ENCODE data around the gene SYNDIG1. TPM values are rescaled to one million over a fixed set of nuclear protein-coding genes. Genes with fewer than 3 reads are reported as not detected.

Gene SYNDIG1
- total RNA-seq, 4 donors from 2014 or later, result 5.1 to 15.9 (median 14.3) TPM

DNA sequence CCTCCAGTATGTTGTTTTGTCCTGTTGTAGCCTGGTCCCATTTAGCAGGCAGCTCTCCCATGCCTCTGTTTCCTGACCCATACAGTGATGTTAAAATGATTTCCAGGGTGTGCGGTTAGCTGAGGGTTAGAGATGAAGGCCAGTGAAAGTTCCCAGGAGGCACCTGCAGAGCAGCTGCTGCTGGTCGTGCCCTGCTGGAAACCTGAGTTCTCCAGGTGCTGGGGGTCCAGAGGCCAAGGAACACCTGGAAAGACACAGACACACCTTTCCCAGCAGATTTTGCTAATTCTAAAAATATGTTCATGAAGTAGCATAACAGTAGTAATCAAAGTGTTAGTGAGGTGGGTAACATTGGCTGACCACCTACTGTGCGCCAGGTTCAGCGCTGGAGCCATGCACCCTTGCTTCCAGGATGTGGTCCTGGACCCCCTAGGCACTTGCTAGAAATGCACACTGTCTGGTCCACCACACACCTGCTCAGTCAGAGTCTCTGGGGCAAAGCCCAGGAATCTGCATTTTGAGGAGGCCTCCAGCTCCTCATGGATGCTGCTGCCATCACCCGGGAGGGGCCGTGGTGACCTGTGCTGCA is 118.7 kb downstream of the SYNDIG1 start:
- Histone ChIP-seq H3K27me3 (no peaks in the 10 kb centered on the region), H3K4me3 (no peak overlapping the region), H3K4me1 (no peaks in the 10 kb centered on the region), H3K9me3 (no peaks in the 10 kb centered on the region), H3K36me3 (no peaks in the 10 kb centered on the region), H3K27ac (no peak overlapping the region)
- no peak for TF ChIP-seq POLR2A (IDR thresholded peaks at IDR 0.05)
- TF ChIP-seq EP300 (IDR thresholded peaks at IDR 0.05), result no peak
- TF ChIP-seq, protein P1, sequence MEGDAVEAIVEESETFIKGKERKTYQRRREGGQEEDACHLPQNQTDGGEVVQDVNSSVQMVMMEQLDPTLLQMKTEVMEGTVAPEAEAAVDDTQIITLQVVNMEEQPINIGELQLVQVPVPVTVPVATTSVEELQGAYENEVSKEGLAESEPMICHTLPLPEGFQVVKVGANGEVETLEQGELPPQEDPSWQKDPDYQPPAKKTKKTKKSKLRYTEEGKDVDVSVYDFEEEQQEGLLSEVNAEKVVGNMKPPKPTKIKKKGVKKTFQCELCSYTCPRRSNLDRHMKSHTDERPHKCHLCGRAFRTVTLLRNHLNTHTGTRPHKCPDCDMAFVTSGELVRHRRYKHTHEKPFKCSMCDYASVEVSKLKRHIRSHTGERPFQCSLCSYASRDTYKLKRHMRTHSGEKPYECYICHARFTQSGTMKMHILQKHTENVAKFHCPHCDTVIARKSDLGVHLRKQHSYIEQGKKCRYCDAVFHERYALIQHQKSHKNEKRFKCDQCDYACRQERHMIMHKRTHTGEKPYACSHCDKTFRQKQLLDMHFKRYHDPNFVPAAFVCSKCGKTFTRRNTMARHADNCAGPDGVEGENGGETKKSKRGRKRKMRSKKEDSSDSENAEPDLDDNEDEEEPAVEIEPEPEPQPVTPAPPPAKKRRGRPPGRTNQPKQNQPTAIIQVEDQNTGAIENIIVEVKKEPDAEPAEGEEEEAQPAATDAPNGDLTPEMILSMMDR (IDR thresholded peaks at IDR 0.05), result no peak
- no peak for DNase-seq (ENCODE audit: low spot score in 2 of 2)
- WGBS, 2 donors, result 79% methylated on average over 6 of the region's 6 CpGs

DNA sequence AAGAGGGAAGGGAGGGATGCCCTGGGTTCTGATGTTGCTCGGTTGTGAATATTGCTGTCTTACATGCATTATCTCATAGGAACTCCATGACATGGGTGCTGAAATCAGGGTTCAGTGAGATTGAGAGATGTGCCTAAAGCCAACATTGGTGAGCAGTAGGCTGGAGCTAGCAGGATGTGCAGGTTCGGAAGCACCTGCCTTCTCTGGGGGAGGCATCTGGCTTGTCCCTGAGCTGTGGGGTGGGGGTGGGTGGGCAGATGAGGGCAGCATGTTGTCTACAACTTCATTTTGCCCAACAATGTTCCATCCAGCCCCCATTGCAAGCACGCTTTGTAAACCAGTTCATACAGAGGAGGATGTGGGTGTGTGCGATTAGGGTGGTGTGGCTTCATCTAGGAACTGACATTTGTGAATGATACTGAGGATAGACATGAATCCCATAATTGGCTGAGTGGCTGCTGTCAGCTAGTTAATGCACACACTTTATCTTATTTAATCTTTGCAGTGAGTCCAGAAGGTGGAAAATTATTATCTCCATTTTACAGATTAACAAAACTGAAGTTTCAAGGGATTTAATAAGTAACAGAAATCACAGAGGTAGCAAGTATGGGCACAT is 119.4 kb downstream of the SYNDIG1 start:
- Histone ChIP-seq H3K9me3 (peaks cover 0 to 2% (median 0%) of the 10 kb centered on the region in 4 donors), H3K27ac (no peak overlapping the region), H3K4me1 (no peaks in the 10 kb centered on the region), H3K4me3 (no peak overlapping the region), H3K27me3 (no peaks in the 10 kb centered on the region), H3K36me3 (no peaks in the 10 kb centered on the region)
- TF ChIP-seq POLR2A (IDR thresholded peaks at IDR 0.05) (no peak), EP300 (IDR thresholded peaks at IDR 0.05) (no peak)
- TF ChIP-seq, protein P1 (IDR thresholded peaks at IDR 0.05), result no peak
- no peak for DNase-seq (ENCODE audit: low spot score in 2 of 2)
- WGBS, 2 donors, result 77 to 85% methylated on average over 4 of the region's 4 CpGs

DNA sequence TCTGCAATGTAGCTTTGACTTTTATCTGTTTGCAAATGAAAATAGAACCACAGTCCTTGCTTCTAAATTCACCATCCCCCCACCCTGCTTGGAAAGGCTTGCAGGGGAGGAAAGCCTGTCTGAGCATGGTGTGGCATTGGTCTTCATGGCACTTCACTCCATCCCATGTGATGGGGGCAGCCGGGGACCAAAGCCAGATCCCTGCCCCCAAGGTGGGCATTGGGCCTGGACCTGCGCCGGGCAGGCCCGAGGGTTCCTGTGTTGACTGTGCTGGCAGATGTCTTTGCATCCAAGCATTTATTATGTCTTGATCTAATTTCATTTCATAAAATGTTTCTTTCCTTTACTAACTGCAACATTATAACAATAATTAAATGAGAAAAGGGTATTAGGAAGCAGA is 120.0 kb downstream of the SYNDIG1 start:
- Histone ChIP-seq H3K9me3 (peaks cover 0 to 5% (median 0%) of the 10 kb centered on the region in 4 donors), H3K27me3 (no peaks in the 10 kb centered on the region), H3K27ac (no peak overlapping the region), H3K36me3 (no peaks in the 10 kb centered on the region), H3K4me1 (no peaks in the 10 kb centered on the region), H3K4me3 (no peak overlapping the region)
- DNase-seq (ENCODE audit: low spot score in 2 of 2), result no peak
- TF ChIP-seq, protein P1 (IDR thresholded peaks at IDR 0.05), result no peak
- TF ChIP-seq EP300 (IDR thresholded peaks at IDR 0.05) (no peak), POLR2A (IDR thresholded peaks at IDR 0.05) (no peak)
- WGBS, 2 donors, result 89 to 94% methylated on average over 4 of the region's 4 CpGs

DNA sequence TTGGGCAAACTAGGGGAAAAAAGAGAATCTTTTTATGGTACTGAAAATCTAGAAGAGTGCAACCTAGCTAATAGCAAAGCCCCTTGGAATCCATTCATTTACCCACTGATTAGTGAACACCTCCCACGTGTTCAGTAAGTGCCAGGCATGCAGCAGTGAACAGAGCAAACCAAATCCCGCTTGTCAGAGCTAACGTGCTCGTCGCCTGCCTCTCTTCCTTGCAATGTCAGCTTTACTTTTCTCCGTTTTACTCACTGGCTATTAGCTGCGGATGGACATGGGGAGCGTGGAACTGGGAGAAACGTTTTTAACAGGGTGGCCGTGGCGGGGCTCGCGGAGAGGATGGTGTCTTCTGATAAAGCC is 120.4 kb downstream of the SYNDIG1 start:
- peaks cover 0 to 5% (median 0%) of the 10 kb centered on the region in 4 donors for H3K9me3 ChIP-seq
- 80 to 85% methylated on average over 13 of the region's 13 CpGs for WGBS, 2 donors
- H3K36me3 ChIP-seq, result no peaks in the 10 kb centered on the region
- H3K4me1 ChIP-seq, result no peaks in the 10 kb centered on the region
- no peak for DNase-seq (ENCODE audit: low spot score in 2 of 2)
- no peak overlapping the region for H3K27ac ChIP-seq
- no peak overlapping the region for H3K4me3 ChIP-seq
- H3K27me3 ChIP-seq, result no peaks in the 10 kb centered on the region
- TF ChIP-seq, protein P1 (IDR thresholded peaks at IDR 0.05), result no peak
- TF ChIP-seq EP300 (IDR thresholded peaks at IDR 0.05) (no peak), POLR2A (IDR thresholded peaks at IDR 0.05) (no peak)

DNA sequence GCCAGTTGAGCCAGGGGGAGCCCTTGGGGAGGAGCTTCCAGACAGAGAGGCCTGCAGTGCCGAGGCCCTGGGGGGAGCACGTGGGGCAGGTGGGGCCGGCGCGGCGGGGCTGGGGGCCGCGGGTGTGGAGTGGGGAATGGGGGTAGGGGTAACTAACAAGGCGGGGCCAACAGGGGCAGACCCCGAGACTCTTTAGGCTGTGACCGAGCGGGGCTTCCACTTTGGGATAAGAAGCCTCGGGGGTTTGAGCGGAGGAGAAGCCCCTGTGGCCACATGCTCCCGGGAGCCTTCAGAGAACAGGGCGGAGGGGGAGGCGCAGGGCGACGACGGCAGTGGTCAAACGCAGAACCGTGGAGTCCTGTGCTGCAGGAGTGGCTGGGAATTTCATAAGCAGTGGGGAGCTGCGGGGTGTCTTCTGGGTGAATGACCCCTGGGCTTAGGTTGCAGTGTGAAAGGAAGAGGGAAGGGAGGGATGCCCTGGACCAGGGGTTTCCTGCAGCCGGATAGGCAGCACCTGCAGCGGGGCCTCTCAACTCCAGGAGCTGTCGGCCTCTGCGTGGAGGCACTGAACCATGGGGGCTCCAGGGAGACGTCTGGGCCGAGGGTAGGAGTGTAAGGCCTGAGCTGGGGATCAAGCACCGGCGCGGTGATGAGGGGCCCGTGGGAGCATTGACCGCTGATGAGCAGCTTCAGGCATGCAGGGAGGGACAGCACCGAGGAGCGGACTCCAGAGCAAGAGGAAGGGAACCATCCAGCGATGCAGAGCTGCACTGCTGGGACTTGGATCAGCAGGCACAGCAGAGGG is 121.0 kb downstream of the SYNDIG1 start:
- Histone ChIP-seq H3K27me3 (no peaks in the 10 kb centered on the region), H3K9me3 (peaks cover 0 to 5% (median 0%) of the 10 kb centered on the region in 4 donors), H3K36me3 (no peaks in the 10 kb centered on the region), H3K4me3 (no peak overlapping the region), H3K27ac (no peak overlapping the region), H3K4me1 (no peaks in the 10 kb centered on the region)
- 82 to 86% methylated on average over 37 of the region's 37 CpGs for WGBS, 2 donors
- no peak for TF ChIP-seq POLR2A (IDR thresholded peaks at IDR 0.05)
- TF ChIP-seq EP300 (IDR thresholded peaks at IDR 0.05), result no peak
- TF ChIP-seq, protein P1 (IDR thresholded peaks at IDR 0.05), result no peak
- DNase-seq (ENCODE audit: low spot score in 2 of 2), result no peak

All from tibial nerve (tissue), 4 donors.